Neural cell (in vitro differentiated cells): Measurements from ENCODE around the gene ACRV1. TPM values are rescaled to one million over a fixed set of nuclear protein-coding genes. Genes with fewer than 3 reads are reported as not detected.

Source experiments
- H2AFZ ChIP-seq: fragments of 200-600, 300-800 bp; sonication (generic), shearing (Covaris generic); 2 replicates; pipeline ENCODE4 v1.6.0; 2014; ENCODE audit warnings: low read depth, mild to moderate bottlenecking, antibody characterized with exemption, low read length, moderate library complexity
- H3F3A ChIP-seq: fragments of 200-600 bp; shearing (Covaris generic); 2 replicates; pipeline ENCODE4 v1.6.1; 2016; ENCODE audit warnings: mild to moderate bottlenecking, moderate library complexity, mixed read lengths, antibody characterized with exemption, low read length; ENCODE audit not compliant: insufficient read depth, poor library complexity, severe bottlenecking
- H3K27ac ChIP-seq: fragments of 200-600, 300-800 bp; sonication (generic), shearing (Covaris generic); 2 replicates; pipeline ENCODE4 v1.5.1; 2014; ENCODE audit warnings: mild to moderate bottlenecking, low read length, moderate library complexity
- H3K27me3 ChIP-seq: fragments of 300-800, 200-600 bp; sonication (generic), shearing (Covaris generic); 2 replicates; pipeline ENCODE4 v1.6.0; 2014; ENCODE audit warnings: mild to moderate bottlenecking, low read depth, low read length, moderate library complexity; ENCODE audit not compliant: insufficient read depth
- H3K36me3 ChIP-seq: fragments of 300-800, 200-600 bp; sonication (generic), shearing (Covaris generic); 2 replicates; pipeline ENCODE4 v1.5.1; 2014; ENCODE audit warnings: mild to moderate bottlenecking, antibody characterized with exemption, low read length, moderate library complexity; ENCODE audit not compliant: insufficient read depth
- H3K4me2 ChIP-seq: fragments of 300-800, 200-600 bp; sonication (generic), shearing (Covaris generic); 2 replicates; pipeline ENCODE4 v1.6.0; 2014; ENCODE audit warnings: mild to moderate bottlenecking, low read length
- H3K4me3 ChIP-seq: fragments of 300-800, 200-600 bp; sonication (generic), shearing (Covaris generic); 2 replicates; pipeline ENCODE4 v1.5.1; 2014; ENCODE audit warnings: mild to moderate bottlenecking, low read length, moderate library complexity
- H3K79me2 ChIP-seq: fragments of 200-600 bp; shearing (Covaris generic); replicated peaks from 2 replicates; pipeline ENCODE4 v1.6.0; 2014; ENCODE audit warnings: mild to moderate bottlenecking, low read length, moderate library complexity; ENCODE audit not compliant: insufficient read depth
- H3K9ac ChIP-seq: fragments of 300-800, 200-600 bp; sonication (generic), shearing (Covaris generic); 2 replicates; pipeline ENCODE4 v1.6.1; 2016; ENCODE audit warnings: mild to moderate bottlenecking, low read length, mixed read lengths
- H3K9me2 ChIP-seq: fragments of 200-600 bp; shearing (Covaris generic); 2 replicates; pipeline ENCODE4 v1.6.1; 2016; ENCODE audit warnings: mild to moderate bottlenecking, low read length, mixed read lengths; ENCODE audit not compliant: insufficient read depth
- H3K9me3 ChIP-seq: fragments of 200-600, 300-800 bp; sonication (generic), shearing (Covaris generic); 2 replicates; pipeline ENCODE4 v1.6.1; 2016; ENCODE audit warnings: mild to moderate bottlenecking, mixed run types, low read length, moderate library complexity, mixed read lengths
- H4K20me1 ChIP-seq: fragments of 200-600 bp; shearing (Covaris generic); 2 replicates; pipeline ENCODE4 v1.6.1; 2016; ENCODE audit warnings: mild to moderate bottlenecking, mixed run types; ENCODE audit not compliant: insufficient read depth
- EP300 ChIP-seq: fragments of 450-650 bp; conservative IDR thresholded peaks from 2 replicates; pipeline ENCODE4 v1.6.1; 2014; ENCODE audit warnings: antibody characterized with exemption, mild to moderate bottlenecking, moderate library complexity; ENCODE audit not compliant: poor library complexity, severe bottlenecking
- EZH2 ChIP-seq: fragments of 200-600, 300-800 bp; shearing (Covaris generic), sonication (generic); IDR thresholded peaks from 2 replicates; pipeline ENCODE4 v1.6.1; 2014; ENCODE audit warnings: antibody characterized with exemption, low read length, borderline replicate concordance, mild to moderate bottlenecking; ENCODE audit not compliant: insufficient read depth, poor library complexity, severe bottlenecking
- MXI1 ChIP-seq: fragments of 450-650 bp; conservative IDR thresholded peaks from 2 replicates; pipeline ENCODE4 v1.6.1; 2014; ENCODE audit warnings: antibody characterized with exemption, mild to moderate bottlenecking; ENCODE audit not compliant: poor library complexity, severe bottlenecking
- POLR2AphosphoS5 ChIP-seq: IDR thresholded peaks from 2 replicates; pipeline ENCODE4 v1.6.1; 2012
- RAD21 ChIP-seq: fragments of 450-650 bp; conservative IDR thresholded peaks from 2 replicates; pipeline ENCODE4 v1.6.1; 2014; ENCODE audit warnings: antibody characterized with exemption, mild to moderate bottlenecking, moderate library complexity
- SMC3 ChIP-seq: fragments of 450-650 bp; conservative IDR thresholded peaks from 2 replicates; pipeline ENCODE4 v1.6.1; 2014; ENCODE audit warnings: antibody characterized with exemption, mild to moderate bottlenecking, moderate library complexity; ENCODE audit not compliant: poor library complexity
- TAF1 ChIP-seq: IDR thresholded peaks from 2 replicates; pipeline ENCODE4 v1.6.1; 2012; ENCODE audit warnings: low read depth
- polyA plus RNA-seq: library from polyadenylated mRNA; depleted of rRNA; stranded (reverse); fragments of >200 nt; gene quantifications from 2 replicates; pipeline ENCODE4 v1.2.3, GENCODE V29; 2014
- TF ChIP-seq, protein P1 (sequence below): IDR thresholded peaks from 2 replicates; pipeline ENCODE4 v1.6.1; 2012; ENCODE audit warnings: borderline replicate concordance
- TF ChIP-seq, protein P2 (sequence below): fragments of 450-650 bp; IDR thresholded peaks from 2 replicates; pipeline ENCODE4 v1.5.1; 2014; ENCODE audit warnings: antibody characterized with exemption, mild to moderate bottlenecking, moderate library complexity; ENCODE audit not compliant: poor library complexity, severe bottlenecking

Gene ACRV1
- polyA plus RNA-seq, 1 donor from 2014 or later: 0.52 TPM

DNA sequence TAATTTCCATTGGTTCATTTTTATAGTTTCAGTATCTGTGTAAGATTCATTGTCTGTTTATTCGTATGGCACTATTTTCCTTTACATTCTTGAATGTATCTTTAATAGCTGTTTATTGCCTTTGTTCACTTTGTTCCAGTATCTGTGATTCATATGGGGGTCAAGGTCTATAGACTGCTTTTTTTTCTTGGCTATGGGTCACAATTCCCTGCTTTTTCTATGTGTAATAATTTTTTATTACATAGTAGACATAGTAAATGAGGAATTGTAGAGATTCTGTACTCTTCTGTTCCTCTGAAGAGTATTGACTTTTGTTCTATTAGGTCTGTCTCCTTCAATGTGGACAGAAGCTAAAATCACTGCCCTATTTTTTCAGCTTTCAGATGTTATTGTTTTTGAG, 10.5 kb downstream of the ACRV1 start:
- Histone ChIP-seq H3K27me3 (no peaks in the 10 kb centered on the region), H3K9me2 (no peaks in the 10 kb centered on the region)

DNA sequence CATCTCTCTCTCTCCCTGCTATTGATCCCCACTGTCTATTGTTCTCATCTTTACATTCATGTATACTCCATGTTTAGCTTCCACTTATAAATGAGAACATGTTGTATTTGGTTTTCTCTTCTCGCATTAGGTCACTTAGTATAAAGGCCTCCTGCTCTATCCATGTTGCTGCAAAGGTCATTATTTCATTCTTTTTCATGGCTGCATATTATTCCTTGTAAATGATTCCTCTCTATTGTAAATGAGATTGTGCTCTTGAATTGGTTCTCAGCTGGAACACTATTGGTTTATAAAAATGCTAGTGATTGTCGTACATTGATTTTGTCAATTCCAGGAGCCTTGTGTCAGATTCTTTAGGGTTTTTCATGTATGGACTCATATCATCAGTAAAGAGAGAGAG, 13.5 kb downstream of the ACRV1 start:
- H3K9ac ChIP-seq: no peak overlapping the region
- no peaks in the 10 kb centered on the region for H4K20me1 ChIP-seq
- H3K4me2 ChIP-seq: no peak overlapping the region
- TF ChIP-seq POLR2AphosphoS5 (no peak), EP300 (no peak), EZH2 (no peak), MXI1 (no peak), RAD21 (no peak), TAF1 (no peak), SMC3 (no peak)
- TF ChIP-seq, protein P1, sequence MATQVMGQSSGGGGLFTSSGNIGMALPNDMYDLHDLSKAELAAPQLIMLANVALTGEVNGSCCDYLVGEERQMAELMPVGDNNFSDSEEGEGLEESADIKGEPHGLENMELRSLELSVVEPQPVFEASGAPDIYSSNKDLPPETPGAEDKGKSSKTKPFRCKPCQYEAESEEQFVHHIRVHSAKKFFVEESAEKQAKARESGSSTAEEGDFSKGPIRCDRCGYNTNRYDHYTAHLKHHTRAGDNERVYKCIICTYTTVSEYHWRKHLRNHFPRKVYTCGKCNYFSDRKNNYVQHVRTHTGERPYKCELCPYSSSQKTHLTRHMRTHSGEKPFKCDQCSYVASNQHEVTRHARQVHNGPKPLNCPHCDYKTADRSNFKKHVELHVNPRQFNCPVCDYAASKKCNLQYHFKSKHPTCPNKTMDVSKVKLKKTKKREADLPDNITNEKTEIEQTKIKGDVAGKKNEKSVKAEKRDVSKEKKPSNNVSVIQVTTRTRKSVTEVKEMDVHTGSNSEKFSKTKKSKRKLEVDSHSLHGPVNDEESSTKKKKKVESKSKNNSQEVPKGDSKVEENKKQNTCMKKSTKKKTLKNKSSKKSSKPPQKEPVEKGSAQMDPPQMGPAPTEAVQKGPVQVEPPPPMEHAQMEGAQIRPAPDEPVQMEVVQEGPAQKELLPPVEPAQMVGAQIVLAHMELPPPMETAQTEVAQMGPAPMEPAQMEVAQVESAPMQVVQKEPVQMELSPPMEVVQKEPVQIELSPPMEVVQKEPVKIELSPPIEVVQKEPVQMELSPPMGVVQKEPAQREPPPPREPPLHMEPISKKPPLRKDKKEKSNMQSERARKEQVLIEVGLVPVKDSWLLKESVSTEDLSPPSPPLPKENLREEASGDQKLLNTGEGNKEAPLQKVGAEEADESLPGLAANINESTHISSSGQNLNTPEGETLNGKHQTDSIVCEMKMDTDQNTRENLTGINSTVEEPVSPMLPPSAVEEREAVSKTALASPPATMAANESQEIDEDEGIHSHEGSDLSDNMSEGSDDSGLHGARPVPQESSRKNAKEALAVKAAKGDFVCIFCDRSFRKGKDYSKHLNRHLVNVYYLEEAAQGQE: no peak
- TF ChIP-seq, protein P2, sequence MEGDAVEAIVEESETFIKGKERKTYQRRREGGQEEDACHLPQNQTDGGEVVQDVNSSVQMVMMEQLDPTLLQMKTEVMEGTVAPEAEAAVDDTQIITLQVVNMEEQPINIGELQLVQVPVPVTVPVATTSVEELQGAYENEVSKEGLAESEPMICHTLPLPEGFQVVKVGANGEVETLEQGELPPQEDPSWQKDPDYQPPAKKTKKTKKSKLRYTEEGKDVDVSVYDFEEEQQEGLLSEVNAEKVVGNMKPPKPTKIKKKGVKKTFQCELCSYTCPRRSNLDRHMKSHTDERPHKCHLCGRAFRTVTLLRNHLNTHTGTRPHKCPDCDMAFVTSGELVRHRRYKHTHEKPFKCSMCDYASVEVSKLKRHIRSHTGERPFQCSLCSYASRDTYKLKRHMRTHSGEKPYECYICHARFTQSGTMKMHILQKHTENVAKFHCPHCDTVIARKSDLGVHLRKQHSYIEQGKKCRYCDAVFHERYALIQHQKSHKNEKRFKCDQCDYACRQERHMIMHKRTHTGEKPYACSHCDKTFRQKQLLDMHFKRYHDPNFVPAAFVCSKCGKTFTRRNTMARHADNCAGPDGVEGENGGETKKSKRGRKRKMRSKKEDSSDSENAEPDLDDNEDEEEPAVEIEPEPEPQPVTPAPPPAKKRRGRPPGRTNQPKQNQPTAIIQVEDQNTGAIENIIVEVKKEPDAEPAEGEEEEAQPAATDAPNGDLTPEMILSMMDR: no peak
- no peaks in the 10 kb centered on the region for H3K27me3 ChIP-seq
- H2AFZ ChIP-seq: no peak overlapping the region
- no peaks in the 10 kb centered on the region for H3K9me2 ChIP-seq
- no peak overlapping the region for H3K4me3 ChIP-seq
- peaks cover 2% of the 10 kb centered on the region for H3K9me3 ChIP-seq
- H3K36me3 ChIP-seq: peaks cover 4% of the 10 kb centered on the region
- H3K27ac ChIP-seq: no peak overlapping the region
- H3K79me2 ChIP-seq: no peaks in the 10 kb centered on the region
- H3F3A ChIP-seq: no peaks in the 10 kb centered on the region

More for the DNA sequence above, 10.5 kb downstream of the ACRV1 start:
- no peak for TF ChIP-seq TAF1
- TF ChIP-seq RAD21: no peak
- no peak for TF ChIP-seq EP300
- TF ChIP-seq, protein P1: no peak
- no peak for TF ChIP-seq EZH2
- no peak for TF ChIP-seq SMC3
- TF ChIP-seq MXI1: no peak
- TF ChIP-seq, protein P2: no peak
- H3K9me3 ChIP-seq: no peaks in the 10 kb centered on the region
- H3K4me3 ChIP-seq: no peak overlapping the region
- peaks cover 4% of the 10 kb centered on the region for H3K36me3 ChIP-seq
- H3K27ac ChIP-seq: no peak overlapping the region
- no peak overlapping the region for H3K9ac ChIP-seq
- H2AFZ ChIP-seq: no peak overlapping the region
- H3K4me2 ChIP-seq: no peak overlapping the region
- H3K79me2 ChIP-seq: no peaks in the 10 kb centered on the region
- H4K20me1 ChIP-seq: no peaks in the 10 kb centered on the region
- no peaks in the 10 kb centered on the region for H3F3A ChIP-seq
